CD4-positive, alpha-beta T cell treated with Interleukin-4 for 1 hour (primary cell): ENCODE results near the gene PRKAB1.
A peak's percentile ranks its signal among the peaks of the same experiment; 100 is the strongest.

Experiments
- DNase-seq, 2 donors: peaks; one replicate each; pipeline ENCODE4 v3.0.0-alpha.2; 2020 to 2022

PRKAB1 gene

DNA sequence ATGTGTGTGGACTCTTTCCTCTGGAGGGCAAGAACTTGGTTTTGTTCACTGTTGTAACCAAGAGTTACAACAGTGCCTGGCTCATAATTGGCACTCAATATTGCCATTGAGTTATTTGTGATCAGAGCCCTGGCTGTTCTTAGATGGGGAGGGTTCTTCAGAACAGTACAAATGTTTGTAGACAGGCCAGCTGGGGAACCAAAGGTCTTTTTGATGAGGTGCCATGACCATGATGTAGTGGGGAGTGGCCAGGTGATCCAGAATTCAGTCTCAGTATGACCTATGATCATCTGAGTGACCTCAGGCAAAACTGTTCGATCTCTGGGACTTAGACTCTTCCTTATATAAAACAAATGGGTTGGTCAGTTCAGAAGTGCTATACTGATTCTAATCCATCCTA is 3.3 kb upstream of the PRKAB1 start:
- DNase-seq = no peak

DNA sequence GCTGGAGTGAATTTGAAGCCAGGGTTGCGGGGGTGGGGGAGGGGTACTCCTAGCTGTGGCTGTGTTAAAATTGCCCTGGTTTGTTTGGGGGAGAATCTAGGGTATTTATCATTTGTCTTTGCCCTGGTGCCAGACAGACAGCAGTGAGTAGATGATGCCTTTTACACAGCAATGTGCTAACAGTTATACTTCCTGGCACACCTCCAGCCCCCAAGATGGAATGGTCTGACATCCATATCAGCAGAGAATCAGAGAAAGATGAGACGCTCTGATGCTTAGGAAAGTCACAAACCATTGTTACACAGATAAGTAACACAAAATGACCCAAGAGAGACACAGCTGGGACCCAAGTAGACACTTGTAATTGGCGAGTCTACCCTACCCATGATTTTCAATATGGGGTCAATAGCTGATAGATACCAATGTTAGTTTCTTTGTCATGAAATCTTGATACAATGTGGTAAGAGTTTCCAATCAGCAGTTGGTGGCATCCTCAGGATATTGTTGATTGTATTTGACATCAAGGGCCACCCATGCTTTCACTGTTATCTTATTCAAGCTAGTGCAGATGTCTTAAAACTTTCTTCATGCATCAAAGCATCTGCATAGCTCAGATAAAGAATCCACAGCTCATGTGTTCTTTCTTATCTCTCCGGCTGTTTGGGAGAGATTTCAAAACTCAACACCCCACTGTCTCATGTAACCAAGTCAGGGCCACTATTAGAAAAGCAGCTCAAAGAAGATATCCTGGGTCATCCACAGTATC is 2.6 kb upstream of the PRKAB1 start:
- no peak for DNase-seq

DNA sequence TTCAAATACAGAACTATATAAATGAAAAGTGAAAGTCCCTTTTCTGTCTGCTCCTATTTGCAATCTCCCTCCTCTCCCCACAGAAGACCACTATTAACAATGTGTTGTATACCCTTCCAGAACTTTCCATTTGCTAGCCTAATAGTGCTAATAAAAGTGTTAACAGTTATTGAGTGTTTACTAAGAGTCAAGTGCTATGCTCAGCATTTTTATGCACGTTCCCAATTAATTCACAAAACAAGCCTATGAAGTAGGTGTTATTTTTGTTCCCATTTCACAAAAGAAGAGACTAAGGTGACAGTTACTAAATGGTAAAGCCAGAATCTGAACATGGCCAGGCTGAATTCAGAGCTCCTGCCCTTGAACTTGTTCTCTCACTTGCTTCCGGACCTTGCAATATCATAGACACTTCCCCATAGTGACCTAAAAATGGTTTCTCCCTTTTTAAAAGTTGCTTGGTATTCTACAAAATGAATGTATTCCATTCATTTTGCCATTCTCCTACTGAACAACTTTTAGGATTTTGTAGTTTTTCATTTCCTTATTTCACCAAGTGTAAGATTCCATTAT is 1.6 kb upstream of the PRKAB1 start:
- DNase-seq = no peak

DNA sequence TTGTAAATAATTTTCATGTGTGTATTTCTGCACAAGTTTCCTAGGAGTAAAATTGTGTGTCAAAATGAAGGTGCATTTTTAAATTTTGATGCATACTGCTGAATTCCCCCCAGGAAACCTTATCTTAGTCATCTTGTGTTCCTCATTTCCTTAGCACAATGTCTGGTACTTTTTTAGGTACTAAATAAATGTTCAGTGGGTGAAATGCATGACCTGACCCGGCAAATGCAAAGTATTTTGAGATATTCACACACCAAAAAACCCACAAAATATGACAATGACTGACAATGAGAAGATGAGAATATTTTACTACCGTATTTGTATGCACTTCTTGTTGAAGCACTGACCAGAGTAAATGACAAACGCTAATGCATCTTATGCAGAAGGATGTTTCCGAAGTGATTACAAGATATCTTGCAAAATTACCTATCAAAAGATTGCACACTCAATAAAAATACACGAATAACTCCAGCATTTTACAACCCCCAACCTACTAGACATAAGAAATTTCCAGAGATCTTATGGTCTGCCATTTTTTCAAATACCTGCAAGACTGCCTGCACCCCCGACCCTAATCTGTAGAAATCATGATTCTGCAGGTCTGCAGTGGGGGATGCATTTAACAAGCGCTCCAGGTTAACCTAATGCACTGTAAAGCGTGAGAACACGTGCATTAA is 895 bp upstream of the PRKAB1 start:
- DNase-seq = no peak

DNA sequence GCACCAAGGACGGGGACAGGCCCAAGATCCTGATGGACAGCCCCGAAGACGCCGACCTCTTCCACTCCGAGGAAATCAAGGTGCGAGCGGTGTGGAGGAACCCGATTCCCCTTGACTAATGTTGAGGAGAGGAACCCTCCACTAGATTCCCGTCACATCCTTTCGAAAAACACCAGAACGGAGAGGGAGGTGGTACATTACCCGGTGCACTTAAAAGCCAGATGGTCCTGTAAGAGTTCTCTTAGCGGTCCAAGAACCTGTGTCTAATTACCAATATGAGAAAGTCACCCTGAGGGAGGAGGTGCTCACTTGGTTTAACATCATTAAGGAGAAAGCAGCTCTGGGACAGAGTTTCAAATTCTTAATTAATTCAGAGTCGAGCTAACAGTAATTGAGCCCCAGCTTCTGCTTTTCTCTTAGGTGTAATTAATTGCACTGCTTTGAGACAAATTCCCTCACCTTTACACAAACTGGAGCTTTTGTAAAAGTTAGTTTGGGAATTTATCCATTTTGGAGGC is 450 bp downstream of the PRKAB1 start:
- peak in 1 of 2 donors; percentile 29 for DNase-seq

DNA sequence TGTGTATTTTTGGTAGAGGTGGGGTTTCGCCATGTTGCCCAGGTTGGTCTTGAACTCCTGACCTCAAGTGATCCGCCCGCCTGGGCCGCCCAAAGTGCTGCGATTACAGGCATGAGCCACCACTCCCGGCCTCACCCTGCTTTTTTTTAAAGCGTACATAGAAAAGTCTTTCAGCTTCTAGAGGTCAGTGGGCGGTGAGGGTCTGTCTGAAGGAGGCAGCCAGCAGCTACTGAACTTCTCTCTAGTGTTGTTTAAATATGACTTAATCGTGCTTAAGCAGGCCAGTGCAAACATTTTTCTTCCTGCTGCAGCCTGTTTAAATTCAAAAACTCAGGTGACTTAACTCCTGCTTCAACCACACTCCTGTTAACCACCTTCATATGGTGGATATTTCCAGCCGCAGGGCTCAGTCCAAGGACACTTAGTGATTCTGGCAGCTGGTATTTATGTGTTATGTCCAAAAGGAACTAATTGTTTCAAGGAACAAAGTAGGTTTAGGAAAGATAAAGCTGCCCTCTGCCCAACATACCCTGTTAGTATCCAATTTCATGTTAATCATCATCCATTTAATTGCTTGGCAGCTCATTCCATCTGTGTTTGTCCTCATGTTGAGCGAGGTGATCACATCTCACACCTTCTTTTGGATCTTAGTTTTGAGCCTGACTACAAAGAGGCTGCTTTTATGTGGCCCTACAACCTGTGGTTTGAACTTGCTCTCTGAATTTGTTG is 2.0 kb downstream of the PRKAB1 start:
- no peak for DNase-seq

DNA sequence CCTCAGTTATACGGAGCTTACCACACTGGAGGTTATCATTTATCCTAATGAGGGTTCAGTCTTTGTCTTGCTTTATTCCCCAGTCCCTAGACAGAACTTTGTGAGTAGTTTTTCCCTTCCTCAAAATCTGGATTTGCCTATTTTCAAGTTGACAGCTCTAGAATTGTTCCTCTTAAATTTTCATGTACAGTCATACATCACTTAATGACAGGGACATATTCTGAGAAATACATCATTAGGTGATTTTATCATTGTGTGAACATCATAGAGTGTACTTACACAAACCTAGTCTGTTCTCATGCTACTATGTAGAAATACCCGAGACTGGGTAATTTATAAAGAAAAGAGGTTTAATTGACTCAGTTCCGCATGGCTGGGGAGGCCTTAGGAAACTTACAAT is 3.1 kb downstream of the PRKAB1 start:
- DNase-seq = no peak

DNA sequence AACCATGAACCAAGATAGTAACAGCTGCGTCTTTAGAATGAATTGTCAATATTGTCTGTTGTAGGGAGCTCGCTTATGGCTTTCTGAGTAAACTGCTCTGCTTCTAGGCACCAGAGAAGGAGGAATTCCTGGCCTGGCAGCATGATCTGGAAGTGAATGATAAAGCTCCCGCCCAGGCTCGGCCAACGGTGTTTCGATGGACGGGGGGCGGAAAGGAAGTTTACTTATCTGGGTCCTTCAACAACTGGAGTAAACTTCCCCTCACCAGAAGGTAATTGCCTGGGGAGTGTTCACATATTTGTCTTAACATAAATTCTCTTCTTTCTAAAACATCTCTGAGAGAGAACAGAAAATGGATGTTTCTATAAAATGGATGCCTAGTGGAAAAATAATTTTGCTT is 4.3 kb downstream of the PRKAB1 start:
- no peak for DNase-seq

DNA sequence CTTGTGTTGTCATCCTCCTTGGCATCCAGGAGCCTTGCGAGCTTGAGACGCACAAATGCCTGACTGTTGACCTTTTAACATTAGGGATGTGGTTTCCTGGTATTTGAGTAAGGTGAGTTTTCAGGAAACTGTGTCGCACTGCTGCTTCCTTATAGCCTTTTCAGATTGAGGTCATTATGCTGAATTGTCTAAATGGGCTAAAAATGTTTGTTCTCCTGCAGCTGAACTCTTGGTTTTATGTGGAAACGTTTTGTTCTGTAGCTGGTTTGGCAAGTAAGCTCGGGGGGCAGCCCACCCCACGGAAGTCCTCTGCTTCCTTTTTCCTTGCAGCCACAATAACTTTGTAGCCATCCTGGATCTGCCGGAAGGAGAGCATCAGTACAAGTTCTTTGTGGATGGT is 5.7 kb downstream of the PRKAB1 start:
- DNase-seq = no peak

DNA sequence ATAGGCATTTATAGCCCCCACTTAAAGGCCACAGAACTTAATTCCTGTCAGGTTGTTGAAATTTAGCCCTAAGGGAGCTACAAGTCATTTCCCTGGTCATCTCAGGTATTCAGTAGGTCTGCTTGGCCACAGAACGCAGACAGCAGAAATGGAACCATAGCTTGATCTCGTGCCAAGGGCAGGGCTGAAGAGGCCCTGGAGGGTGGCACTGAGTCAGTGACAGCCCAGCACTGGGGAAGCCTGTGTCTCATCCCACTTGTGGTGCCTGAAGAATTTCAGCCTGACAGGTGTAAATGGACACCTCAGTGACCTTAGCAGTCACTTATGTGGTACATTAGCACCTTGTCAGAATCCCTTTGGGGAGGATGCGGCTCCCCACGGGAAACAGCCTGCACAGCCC is 6.6 kb downstream of the PRKAB1 start:
- DNase-seq = no peak

DNA sequence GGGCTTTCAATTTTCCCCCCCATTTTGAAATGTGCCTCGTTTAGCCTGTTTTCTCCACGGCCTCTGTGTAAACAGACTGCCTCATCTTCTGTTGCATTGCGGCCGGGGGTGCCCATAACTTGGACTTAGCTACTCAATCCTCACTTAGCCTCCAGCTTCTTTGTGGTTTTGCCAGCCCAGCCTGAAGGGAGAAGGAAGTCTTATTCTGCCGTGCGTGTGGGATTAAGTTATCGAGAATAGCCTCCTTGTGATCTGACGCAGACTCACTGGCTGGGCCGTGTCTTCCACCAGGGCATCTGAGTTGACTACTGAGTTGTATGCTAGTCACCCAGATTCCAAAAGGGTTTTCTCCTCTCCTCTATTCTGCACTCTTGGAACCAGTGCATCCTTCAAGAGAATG is 8.1 kb downstream of the PRKAB1 start:
- DNase-seq = no peak

DNA sequence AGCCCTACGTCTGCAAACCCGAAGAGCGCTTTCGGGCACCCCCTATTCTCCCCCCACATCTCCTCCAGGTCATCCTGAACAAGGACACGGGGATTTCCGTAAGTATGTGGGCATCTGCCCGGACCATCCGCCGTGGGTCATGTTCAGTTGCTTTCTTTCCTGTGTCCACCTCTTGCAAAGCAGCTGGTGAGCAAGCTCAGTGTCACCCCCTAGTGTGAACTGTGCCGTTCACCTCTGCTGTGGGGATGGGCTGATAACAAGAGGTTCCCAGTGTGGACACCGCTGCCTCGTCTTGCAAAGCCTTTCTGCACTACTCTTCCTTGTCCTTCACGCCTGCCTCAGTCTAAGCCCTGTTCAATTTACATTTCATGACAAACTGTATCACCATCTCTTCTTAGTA is 8.6 kb downstream of the PRKAB1 start:
- DNase-seq = no peak

DNA sequence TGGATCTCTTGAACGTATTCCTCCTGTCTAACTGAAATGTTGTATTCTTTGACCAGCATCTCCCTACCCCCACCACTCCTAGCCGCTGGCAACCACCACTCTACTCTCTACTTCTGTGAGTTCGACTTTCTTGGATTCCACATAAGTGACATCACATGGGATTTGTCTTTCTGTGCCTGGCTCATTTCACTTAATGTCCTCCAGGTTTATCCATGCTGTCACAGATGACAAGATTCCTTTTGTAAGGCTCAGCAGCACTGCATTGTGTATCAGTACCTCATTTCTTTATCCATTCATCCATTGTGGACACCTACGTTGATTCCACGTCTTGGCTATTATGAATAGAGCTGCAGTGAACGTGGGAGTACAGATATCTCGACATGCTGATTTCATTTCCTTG is 10.5 kb downstream of the PRKAB1 start:
- DNase-seq = no peak

DNA sequence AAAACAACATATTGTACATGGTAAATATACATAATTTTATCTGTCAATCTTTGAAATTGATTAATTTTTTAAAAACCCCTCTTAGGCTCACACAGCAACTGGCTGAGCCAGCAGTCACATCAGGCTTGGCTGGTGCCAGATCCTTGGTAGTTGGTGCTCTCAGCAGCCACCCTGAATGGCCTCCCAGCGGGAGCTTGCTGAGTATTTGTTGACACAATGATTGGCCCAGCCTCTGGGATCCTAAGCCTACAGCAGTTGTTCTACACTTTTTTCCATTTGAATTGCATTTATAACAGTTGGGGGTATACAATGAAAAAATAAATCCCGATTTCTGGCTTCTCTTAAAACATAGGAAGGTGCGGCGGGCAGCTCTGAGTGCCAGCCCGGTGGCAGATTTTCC is 11.1 kb downstream of the PRKAB1 start:
- DNase-seq = no peak

DNA sequence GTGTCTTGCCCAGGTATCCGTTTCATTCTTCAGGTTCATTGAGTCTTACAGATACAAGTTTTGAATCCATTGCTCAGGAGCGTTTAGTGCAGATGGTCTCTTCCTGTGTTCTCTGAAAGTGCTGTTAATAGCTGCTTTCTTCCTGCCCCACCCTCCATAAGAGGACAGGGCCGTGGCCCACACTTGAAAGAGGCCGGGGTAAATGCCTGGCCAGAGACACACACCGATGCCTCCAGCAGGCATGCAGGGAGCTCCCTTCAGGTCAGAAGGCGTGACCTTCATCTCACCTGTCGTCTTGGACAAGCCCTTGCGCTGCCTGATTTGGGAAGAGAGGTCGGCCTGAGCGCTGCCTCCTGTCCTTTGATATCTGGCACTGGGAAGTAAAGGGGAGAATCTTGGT is 11.6 kb downstream of the PRKAB1 start:
- no peak for DNase-seq

DNA sequence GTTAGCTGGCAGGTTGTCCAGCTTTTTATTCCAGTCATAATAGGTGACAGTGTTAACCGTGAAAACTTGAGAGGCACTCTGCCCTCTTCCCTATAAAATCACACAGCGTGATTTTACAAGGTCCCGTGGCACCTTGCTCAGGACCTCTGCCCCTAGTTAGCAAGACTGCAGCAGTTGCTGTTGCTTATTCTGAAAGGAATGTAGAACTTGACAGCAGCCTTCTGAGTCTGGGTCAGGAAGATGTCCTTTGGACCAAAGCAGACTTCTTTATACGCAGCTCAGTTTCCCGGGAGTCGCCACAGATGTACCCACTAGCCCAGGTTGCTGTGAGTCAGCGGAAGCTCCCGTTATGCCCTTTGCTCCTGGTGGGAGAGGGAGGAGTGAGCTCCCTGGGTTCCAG is 13.2 kb downstream of the PRKAB1 start:
- no peak for DNase-seq

DNA sequence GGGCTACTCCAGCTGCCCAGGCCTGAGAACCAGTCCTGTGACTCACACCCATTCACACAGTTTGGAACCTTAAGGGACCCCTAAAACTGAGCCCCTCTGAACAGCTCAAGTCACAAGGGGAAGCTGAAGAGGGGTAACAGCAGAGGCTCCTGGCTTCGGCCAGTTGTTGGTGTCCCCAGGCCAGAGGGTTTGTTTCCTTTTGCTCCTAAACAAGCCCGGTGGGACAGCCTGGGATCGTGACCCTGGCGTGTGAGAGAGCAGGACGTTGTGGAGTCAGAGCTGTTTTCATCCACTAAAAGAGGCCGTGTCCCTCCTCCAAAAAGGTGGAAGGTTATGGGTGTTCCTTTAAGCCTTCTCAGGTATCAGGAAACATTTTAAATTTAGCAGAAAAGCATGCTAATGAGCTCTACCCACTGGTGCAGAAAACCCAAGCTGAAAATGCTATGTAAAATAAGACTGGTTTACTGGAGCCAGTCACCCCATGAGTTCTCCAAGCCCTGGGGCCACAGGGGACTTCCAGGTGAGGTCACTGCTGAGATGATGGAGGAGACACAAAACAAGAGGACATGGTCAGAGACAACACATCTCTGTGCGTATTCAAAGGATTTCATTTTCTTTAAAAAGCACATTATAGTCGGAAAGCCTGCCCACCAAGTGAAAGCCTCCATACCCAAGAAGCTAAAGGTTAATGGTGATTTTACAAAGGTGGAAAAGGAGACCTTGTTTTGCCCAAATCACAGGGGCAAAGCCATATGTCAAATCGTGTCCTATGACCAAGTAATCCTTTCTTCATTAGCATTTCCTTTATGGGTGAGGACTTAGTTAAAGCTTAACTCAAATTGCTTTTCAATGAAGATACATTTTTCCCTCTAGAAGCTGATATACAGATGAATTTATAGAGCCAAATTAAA is 14.1 kb downstream of the PRKAB1 start:
- DNase-seq = peak in 1 of 2 donors; percentile 22

DNA sequence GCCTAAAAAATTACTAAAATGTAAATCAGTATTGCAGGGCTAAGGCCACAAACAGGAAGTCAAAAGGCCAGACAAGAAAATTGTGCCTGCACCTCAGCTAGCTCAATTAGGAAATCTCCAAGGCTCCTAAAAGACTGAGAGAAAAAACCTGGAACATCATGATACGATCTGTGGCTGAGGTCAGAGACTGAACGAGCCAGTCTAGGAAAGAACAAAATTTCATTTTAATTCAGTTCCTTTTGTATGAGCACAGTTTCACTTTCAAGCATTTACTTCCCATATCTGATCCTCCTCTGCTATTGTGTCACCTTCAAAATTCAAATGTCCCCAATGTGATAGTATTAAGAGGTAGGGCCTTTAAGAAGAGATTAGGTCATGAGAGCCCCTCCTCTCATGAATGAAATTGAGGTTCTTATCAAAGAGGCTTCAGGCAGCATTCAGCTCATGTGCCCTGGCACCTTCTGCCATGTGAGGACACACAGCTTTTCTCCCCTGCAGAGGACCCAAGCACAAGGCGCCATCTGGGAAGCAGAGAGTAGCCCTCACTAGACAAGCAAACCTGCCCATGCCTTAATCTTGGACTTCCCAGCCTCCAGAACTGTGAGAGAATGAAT is 14.8 kb downstream of the PRKAB1 start:
- no peak for DNase-seq

DNA sequence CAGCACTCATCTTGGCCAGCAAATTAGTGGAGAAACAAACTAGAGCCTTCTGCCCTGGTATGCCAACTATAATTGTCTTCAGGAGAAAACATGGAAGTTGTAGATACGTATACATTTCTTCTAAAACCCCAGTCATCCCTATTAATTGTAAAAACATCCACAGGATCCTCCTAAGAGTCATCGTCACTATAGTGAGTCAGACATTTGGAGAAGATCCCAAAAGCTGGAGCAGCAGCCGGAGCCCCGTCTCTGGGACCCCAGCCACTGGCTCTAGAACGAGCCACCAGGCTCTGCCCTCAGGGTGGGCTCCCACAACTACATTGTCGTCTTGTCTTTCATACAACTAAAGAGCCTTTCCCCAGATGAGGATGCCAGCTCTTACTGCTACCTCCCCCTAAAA is 15.5 kb downstream of the PRKAB1 start:
- DNase-seq = no peak

DNA sequence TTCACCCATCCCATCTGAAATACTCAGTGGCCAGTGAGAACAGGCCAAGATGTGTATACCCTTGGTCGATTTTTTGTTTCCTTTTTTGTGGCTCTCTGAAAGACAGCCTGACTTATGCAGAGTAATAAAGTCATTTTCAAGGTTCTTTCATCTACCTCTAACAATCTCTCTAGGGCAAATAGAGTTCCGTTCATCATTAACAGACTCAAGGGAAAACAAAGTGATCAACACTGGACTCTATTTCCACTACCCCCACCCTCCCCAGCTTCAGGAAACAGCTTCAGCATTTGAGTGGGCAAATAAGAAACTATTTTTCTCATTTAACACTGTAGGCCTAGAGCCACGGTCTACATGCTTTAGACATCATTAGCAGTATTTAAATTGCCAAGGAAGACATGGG is 15.9 kb downstream of the PRKAB1 start:
- no peak for DNase-seq

DNA sequence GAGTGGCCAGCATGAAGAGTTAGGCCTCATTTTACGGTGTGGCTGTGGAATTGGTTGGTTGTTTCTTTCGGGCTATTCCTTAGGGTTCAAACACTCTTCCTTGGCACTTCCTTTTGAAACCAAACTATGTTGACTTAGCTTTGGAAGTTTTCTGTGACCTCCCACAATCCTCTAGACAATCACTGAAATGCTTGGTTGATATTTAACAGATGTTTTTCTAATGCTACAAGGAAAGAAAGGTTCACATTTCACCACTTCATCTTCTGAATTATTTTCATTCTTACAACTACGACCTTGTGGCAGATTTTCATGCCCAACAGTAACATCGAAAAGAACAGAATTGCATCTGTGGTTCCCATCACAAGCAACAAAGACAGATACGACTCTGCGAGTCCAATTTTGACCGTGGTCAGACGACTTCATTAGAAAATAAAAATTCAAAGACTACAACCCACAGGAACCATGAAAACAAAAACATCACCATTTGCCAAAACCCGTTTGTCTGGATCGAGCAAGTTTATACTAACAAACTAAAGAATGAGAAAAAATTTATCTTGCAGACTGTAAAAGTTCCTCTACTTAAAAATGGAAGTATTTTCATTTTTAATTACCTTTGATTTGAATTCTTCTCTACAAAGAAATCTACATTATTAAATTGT is 16.9 kb downstream of the PRKAB1 start:
- DNase-seq = no peak
